ENCODE results near the gene EIF4H.
"Not testable (repeated sequence)": the region's sequence is repeated elsewhere in the genome, so short reads cannot be mapped to it uniquely, and the experiment has no call there.

EIF4H gene

GRCh38 chr7:74199551-74200355, 25.6 kb downstream of the EIF4H start:
- DNase-seq (ENCODE audit: low read depth) = no peak

GRCh38 chr7:74202841-74203556, 28.8 kb downstream of the EIF4H start:
- DNase-seq (ENCODE audit: low read depth) = peak; percentile 42

GRCh38 chr7:74203956-74204618, 29.9 kb downstream of the EIF4H start:
- DNase-seq (ENCODE audit: low read depth) = no peak

- not testable (repeated sequence) for DNase-seq (ENCODE audit: low read depth)
Measured at GRCh38 chr7:74206052-74206451, 31.9 kb downstream of the EIF4H start.

GRCh38 chr7:74206589-74207120, 32.5 kb downstream of the EIF4H start:
- DNase-seq (ENCODE audit: low read depth) = peak; percentile 36

- no peak for DNase-seq (ENCODE audit: low read depth)
Measured at GRCh38 chr7:74207586-74207985, 33.4 kb downstream of the EIF4H start.

- not testable (repeated sequence) for DNase-seq (ENCODE audit: low read depth)
Measured at GRCh38 chr7:74208241-74208640, 34.1 kb downstream of the EIF4H start.

- no peak for DNase-seq (ENCODE audit: low read depth)
Measured at GRCh38 chr7:74212661-74213060, 38.5 kb downstream of the EIF4H start.

- no peak for DNase-seq (ENCODE audit: low read depth)
Measured at GRCh38 chr7:74214816-74215630, 40.9 kb downstream of the EIF4H start.

GRCh38 chr7:74215921-74216320, 41.8 kb downstream of the EIF4H start:
- DNase-seq (ENCODE audit: low read depth) = no peak

- no peak for DNase-seq (ENCODE audit: low read depth)
Measured at GRCh38 chr7:74216361-74216761, 42.2 kb downstream of the EIF4H start.

GRCh38 chr7:74217455-74218342, 43.5 kb downstream of the EIF4H start:
- DNase-seq (ENCODE audit: low read depth) = no peak

- DNase-seq (ENCODE audit: low read depth) = no peak
Measured at GRCh38 chr7:74218343-74218698, 44.2 kb downstream of the EIF4H start.

- no peak for DNase-seq (ENCODE audit: low read depth)
Measured at GRCh38 chr7:74219416-74219815, 45.3 kb downstream of the EIF4H start.

- DNase-seq (ENCODE audit: low read depth) = no peak
Measured at GRCh38 chr7:74220229-74220628, 46.1 kb downstream of the EIF4H start.

- no peak for DNase-seq (ENCODE audit: low read depth)
Measured at GRCh38 chr7:74221713-74222112, 47.6 kb downstream of the EIF4H start.

- no peak for DNase-seq (ENCODE audit: low read depth)
Measured at GRCh38 chr7:74222851-74223710, 48.9 kb downstream of the EIF4H start.

- DNase-seq (ENCODE audit: low read depth) = no peak
Measured at GRCh38 chr7:74223711-74224510, 49.8 kb downstream of the EIF4H start.

GRCh38 chr7:74224511-74224832, 50.3 kb downstream of the EIF4H start:
- DNase-seq (ENCODE audit: low read depth) = no peak
